Measurements from ENCODE around the gene CEBPB. TPM values are rescaled to one million over a fixed set of nuclear protein-coding genes. Genes with fewer than 3 reads are reported as not detected.

CEBPB gene
- total RNA-seq, 1 donor from 2014 or later, result 118 TPM

DNA sequence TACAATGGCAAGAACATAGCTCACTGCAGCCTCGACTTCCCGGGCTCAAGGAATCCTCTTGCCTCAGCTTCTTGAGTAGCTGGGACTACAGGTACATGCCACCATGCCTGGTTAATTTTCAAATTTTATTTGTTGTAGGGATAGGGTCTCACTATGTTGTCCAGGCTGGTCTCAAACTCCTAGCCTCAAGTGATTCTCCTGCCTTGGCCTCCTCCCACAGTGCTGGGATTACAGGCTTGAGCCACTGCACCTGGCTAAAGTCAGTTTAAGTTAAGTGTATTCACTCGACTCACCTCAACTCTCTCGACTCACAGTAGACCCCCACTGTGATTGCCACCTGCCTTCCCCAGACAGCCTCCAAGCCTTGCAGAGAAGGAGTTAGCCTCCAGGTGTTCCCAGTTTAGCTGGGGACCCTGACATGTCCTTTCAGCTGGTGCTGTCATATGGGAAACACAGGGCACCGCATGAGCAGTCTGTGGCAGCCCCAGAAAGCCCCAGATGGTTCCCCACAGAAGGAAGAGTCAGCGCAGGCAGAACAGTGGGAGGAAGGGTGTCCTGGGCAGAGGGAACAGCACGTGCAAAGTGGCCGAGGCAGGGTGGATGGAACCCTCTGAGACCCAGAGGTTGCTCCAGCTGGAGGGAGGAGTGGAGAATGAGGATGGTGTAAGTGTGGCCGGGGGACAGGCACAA, 40.4 kb downstream of the CEBPB start:
- Histone ChIP-seq H3K4me3 (ENCODE audit: low read depth, low read length) (no peak overlapping the region), H3K27me3 (ENCODE audit: control insufficient read depth, insufficient read depth, low read length) (no peaks in the 10 kb centered on the region), H3K36me3 (ENCODE audit: control insufficient read depth, insufficient read depth, low read length) (no peaks in the 10 kb centered on the region)
- TF ChIP-seq, protein P1, sequence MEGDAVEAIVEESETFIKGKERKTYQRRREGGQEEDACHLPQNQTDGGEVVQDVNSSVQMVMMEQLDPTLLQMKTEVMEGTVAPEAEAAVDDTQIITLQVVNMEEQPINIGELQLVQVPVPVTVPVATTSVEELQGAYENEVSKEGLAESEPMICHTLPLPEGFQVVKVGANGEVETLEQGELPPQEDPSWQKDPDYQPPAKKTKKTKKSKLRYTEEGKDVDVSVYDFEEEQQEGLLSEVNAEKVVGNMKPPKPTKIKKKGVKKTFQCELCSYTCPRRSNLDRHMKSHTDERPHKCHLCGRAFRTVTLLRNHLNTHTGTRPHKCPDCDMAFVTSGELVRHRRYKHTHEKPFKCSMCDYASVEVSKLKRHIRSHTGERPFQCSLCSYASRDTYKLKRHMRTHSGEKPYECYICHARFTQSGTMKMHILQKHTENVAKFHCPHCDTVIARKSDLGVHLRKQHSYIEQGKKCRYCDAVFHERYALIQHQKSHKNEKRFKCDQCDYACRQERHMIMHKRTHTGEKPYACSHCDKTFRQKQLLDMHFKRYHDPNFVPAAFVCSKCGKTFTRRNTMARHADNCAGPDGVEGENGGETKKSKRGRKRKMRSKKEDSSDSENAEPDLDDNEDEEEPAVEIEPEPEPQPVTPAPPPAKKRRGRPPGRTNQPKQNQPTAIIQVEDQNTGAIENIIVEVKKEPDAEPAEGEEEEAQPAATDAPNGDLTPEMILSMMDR (IDR thresholded peaks at IDR 0.05; ENCODE audit: insufficient read depth, low read length, severe bottlenecking), result no peak
- DNase-seq (ENCODE audit: low read depth) (no peak), FAIRE-seq (no peak)

DNA sequence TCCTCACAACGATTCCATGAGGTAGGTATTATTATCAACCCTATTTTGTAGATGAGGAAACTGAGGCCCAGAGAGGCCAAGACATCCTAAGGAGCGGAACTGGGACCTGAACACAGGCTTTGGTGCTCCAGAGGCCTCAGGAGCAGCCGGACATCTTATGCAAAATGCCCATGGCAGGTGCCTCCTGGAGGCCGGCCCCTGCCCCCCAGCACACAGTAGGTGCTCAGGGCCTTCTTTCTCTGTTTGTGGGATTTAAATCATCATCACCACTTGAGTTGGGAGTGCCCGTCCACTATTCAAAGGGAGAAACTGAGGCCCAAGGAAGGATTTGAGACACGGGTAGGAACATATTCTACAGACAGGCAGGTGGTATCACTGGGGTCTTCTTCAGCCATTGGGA, 41.2 kb downstream of the CEBPB start:
- no peak for FAIRE-seq
- no peak for DNase-seq (ENCODE audit: low read depth)
- Histone ChIP-seq H3K4me3 (ENCODE audit: low read depth, low read length) (no peak overlapping the region), H3K27me3 (ENCODE audit: control insufficient read depth, insufficient read depth, low read length) (no peaks in the 10 kb centered on the region), H3K36me3 (ENCODE audit: control insufficient read depth, insufficient read depth, low read length) (no peaks in the 10 kb centered on the region)
- TF ChIP-seq, protein P1 (IDR thresholded peaks at IDR 0.05; ENCODE audit: insufficient read depth, low read length, severe bottlenecking), result no peak

DNA sequence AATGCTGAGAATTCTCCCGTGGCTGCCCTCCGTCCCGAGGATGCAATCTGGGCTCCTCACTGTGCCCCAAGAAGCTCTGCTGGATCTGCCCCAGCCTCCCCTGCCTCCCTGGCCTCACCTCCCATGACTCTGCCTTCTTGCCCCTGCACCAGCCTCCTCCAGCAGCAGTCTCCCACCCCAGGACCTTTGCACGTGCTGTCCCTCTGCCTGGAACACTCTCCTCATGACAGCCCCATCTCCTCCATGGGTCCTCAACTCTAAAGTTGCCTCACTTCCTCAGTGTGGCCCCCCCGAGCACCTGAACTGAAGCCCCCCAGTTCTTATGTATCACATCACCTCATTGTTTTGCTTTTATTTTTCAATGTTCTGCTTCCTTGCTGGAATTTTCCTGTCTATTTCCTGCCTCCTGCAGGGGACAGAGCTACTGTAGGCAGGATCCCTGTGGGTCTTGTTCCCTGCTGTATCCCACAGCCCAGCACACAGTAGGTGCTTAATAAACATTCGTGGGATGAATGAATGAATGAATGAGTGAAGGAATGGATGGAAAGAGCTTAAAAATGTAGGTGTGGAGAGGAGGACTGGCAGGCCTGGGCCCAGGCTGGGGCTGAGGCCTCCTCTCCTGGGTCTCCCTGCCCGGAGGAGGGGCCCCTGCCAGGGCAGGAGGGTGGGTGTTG, 42.2 kb downstream of the CEBPB start:
- FAIRE-seq (no peak), DNase-seq (ENCODE audit: low read depth) (no peak)
- Histone ChIP-seq H3K27me3 (ENCODE audit: control insufficient read depth, insufficient read depth, low read length) (no peaks in the 10 kb centered on the region), H3K36me3 (ENCODE audit: control insufficient read depth, insufficient read depth, low read length) (no peaks in the 10 kb centered on the region), H3K4me3 (ENCODE audit: low read depth, low read length) (no peak overlapping the region)
- TF ChIP-seq, protein P1 (IDR thresholded peaks at IDR 0.05; ENCODE audit: insufficient read depth, low read length, severe bottlenecking), result no peak

DNA sequence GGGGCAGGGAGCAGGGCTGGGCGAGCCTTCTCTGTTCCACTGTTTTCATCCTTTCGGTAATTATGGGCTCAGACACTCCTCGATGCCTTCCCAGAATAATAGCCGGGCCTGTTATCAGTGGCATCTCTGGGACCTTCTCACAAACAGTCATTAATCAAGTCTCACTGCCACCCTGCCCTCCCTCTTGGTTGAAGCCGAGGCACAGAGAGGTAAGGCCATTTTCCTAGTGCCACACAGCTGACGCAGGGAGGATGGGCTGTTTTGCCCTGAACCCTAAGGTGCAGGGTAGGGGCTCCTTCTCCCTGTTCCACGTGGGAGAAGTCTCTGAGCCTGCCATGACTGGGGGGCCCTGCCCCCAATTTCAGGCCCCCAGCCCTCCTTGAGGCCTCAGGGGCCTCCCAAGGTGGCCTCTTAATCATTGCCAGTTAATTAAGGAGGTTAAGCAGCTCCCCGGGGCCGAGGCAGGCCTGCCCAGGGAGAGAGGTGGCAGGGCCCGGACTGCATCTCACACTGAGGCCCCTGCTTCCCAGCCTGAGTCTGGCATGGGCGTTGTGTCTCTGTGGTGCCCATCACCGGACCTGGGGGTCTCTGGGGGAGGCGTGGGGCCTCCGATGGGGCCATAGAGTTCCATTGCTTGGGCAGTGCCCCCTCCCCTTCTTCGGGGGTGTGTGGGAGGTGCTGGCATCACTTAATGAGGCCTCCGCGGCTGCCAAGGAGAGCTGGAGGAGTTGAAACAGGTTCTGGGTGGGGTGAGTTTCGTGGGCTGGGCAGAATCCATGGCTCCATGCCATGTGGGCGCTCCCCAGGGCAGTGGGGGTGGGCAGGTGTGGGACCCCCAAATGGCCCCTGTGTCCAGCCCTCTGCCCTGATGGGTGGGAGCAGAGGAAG, 42.9 kb downstream of the CEBPB start:
- Histone ChIP-seq H3K4me3 (ENCODE audit: low read depth, low read length) (no peak overlapping the region), H3K36me3 (ENCODE audit: control insufficient read depth, insufficient read depth, low read length) (no peaks in the 10 kb centered on the region), H3K27me3 (ENCODE audit: control insufficient read depth, insufficient read depth, low read length) (no peaks in the 10 kb centered on the region)
- DNase-seq (ENCODE audit: low read depth) (no peak), FAIRE-seq (no peak)
- TF ChIP-seq, protein P1 (IDR thresholded peaks at IDR 0.05; ENCODE audit: insufficient read depth, low read length, severe bottlenecking), result no peak

DNA sequence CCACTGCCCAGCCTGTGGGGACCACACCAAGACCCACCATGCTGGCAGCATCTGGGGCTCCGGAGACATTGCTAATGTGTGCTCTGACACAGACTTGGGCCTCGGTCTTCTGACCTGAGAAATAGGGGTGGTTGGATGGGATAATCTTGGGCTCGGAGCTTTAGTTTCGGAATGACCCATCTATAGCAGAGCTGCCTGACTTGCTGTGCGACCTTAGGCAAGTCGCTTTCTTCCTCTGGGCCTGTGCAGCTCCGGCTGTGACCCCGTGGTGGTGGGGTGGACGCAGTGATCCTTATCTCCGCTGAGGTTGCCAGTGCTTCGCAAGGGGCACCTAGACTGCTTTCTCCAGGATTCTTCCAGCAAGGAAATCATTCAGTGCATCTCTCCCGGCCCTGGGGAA, 43.7 kb downstream of the CEBPB start:
- Histone ChIP-seq H3K36me3 (ENCODE audit: control insufficient read depth, insufficient read depth, low read length) (no peaks in the 10 kb centered on the region), H3K27me3 (ENCODE audit: control insufficient read depth, insufficient read depth, low read length) (no peaks in the 10 kb centered on the region), H3K4me3 (ENCODE audit: low read depth, low read length) (no peak overlapping the region)
- TF ChIP-seq, protein P1 (IDR thresholded peaks at IDR 0.05; ENCODE audit: insufficient read depth, low read length, severe bottlenecking), result no peak
- FAIRE-seq (no peak), DNase-seq (ENCODE audit: low read depth) (no peak)
